IMR-90 (cell line): Measurements from ENCODE around the gene DAGLA. TPM values are rescaled to one million over a fixed set of nuclear protein-coding genes. Genes with fewer than 3 reads are reported as not detected.

ENCODE experiments used
- ATAC-seq: fragments of 200-7000 bp; cut with Tn5 transposase; 2 replicates; pipeline ENCODE4 v1.9.1; 2020; ENCODE audit warnings: low read depth, mild to moderate bottlenecking, moderate library complexity
- BruUV-seq: library from RNA; stranded (reverse); fragments of 400-500 nt; replicated peaks from 2 replicates; lab custom pipeline; 2021; lab: Mats Ljungman, UMichigan
- CTCF ChIA-PET: fragments of 300-600 bp; formaldehyde crosslinking; extraction: SDS; loops from one replicate; lab custom pipeline; 2021; ENCODE audit warnings: antibody characterized with exemption; lab: Yijun Ruan, JAX
- POLR2A ChIA-PET: fragments of 300-600 bp; sonication (Branson Sonifier 250); formaldehyde crosslinking; loops from one replicate; lab custom pipeline; 2022; ENCODE audit warnings: antibody characterized with exemption; ENCODE audit not compliant: unreplicated experiment; lab: Charles Lee
- DNase-seq: peaks from one replicate; pipeline ENCODE4 v3.0.0; 2013
- H2AFZ ChIP-seq: replicated peaks from 2 replicates; pipeline ENCODE3; 2013; ENCODE audit warnings: low read length, mild to moderate bottlenecking; ENCODE audit not compliant: poor library complexity
- H2AK5ac ChIP-seq: 2 replicates; pipeline ENCODE4 v1.6.1; 2013; ENCODE audit warnings: low read depth, low read length, inconsistent platforms
- H2AK9ac ChIP-seq: replicated peaks from 2 replicates; pipeline ENCODE3; 2013; ENCODE audit warnings: mild to moderate bottlenecking, low read depth, low read length, moderate library complexity; ENCODE audit not compliant: poor library complexity
- H2BK120ac ChIP-seq: 2 replicates; pipeline ENCODE4 v1.6.1; 2013; ENCODE audit warnings: low read depth, low read length, inconsistent platforms
- H2BK15ac ChIP-seq: 3 replicates; pipeline ENCODE4 v1.6.1; 2013; ENCODE audit warnings: low read depth, low read length, inconsistent platforms
- H2BK20ac ChIP-seq: 2 replicates; pipeline ENCODE4 v1.6.1; 2013; ENCODE audit warnings: low read depth, mild to moderate bottlenecking, inconsistent platforms, low read length, moderate library complexity
- H2BK5ac ChIP-seq: 2 replicates; pipeline ENCODE4 v1.6.1; 2013; ENCODE audit warnings: mild to moderate bottlenecking, low read depth, low read length, inconsistent platforms; ENCODE audit not compliant: poor library complexity, severe bottlenecking
- H3K14ac ChIP-seq: replicated peaks from 2 replicates; pipeline ENCODE4 v1.6.1; 2013; ENCODE audit warnings: low read depth, low read length, inconsistent platforms
- H3K18ac ChIP-seq: 2 replicates; pipeline ENCODE4 v1.6.1; 2013; ENCODE audit warnings: low read depth, low read length, control low read depth
- H3K23ac ChIP-seq: 2 replicates; pipeline ENCODE4 v1.6.1; 2013; ENCODE audit warnings: low read depth, low read length, inconsistent platforms
- H3K27ac ChIP-seq: 2 replicates; pipeline ENCODE4 v1.5.1; 2013; ENCODE audit warnings: mild to moderate bottlenecking, control low read depth, low read length; ENCODE audit not compliant: insufficient read depth
- H3K27me3 ChIP-seq: 2 replicates; pipeline ENCODE4 v1.6.1; 2013; ENCODE audit warnings: low read length; ENCODE audit not compliant: control insufficient read depth, insufficient read depth
- H3K36me3 ChIP-seq: 2 replicates; pipeline ENCODE4 v1.6.1; 2013; ENCODE audit warnings: low read length, mixed read lengths; ENCODE audit not compliant: control insufficient read depth, insufficient read depth
- H3K4ac ChIP-seq: 2 replicates; pipeline ENCODE4 v1.6.1; 2013; ENCODE audit warnings: low read depth, low read length, inconsistent platforms
- H3K4me1 ChIP-seq: 2 replicates; pipeline ENCODE4 v1.6.1; 2013; ENCODE audit warnings: low read length, mixed read lengths; ENCODE audit not compliant: control insufficient read depth, insufficient read depth
- H3K4me2 ChIP-seq: 2 replicates; pipeline ENCODE4 v1.6.1; 2013; ENCODE audit warnings: low read depth, mild to moderate bottlenecking, control low read depth, low read length, moderate library complexity
- H3K4me3 ChIP-seq: 2 replicates; pipeline ENCODE4 v1.5.1; 2013; ENCODE audit warnings: low read depth, mild to moderate bottlenecking, control low read depth, low read length, moderate library complexity; ENCODE audit not compliant: insufficient read depth
- H3K56ac ChIP-seq: 2 replicates; pipeline ENCODE4 v1.6.1; 2013; ENCODE audit warnings: low read length, inconsistent platforms; ENCODE audit not compliant: insufficient read depth; ENCODE audit errors: extremely low read depth
- H3K79me1 ChIP-seq, 2 experiments: 2 replicates each; pipeline ENCODE4 v1.6.1; 2013; ENCODE audit warnings: low read length in 2 of 2, inconsistent platforms in 1 of 2, low read depth in 1 of 2
- H3K9ac ChIP-seq: 2 replicates; pipeline ENCODE4 v1.6.1; 2013; ENCODE audit warnings: low read depth, low read length, control low read depth
- H3K9me1 ChIP-seq: 2 replicates; pipeline ENCODE4 v1.6.1; 2013; ENCODE audit warnings: low read length, inconsistent platforms; ENCODE audit not compliant: insufficient read depth
- H3K9me3 ChIP-seq: 2 replicates; pipeline ENCODE4 v1.6.1; 2013; ENCODE audit warnings: low read length; ENCODE audit not compliant: control insufficient read depth, insufficient read depth
- H4K20me1 ChIP-seq: 2 replicates; pipeline ENCODE4 v1.6.1; 2013; ENCODE audit warnings: low read length, inconsistent platforms; ENCODE audit not compliant: insufficient read depth
- H4K5ac ChIP-seq: 2 replicates; pipeline ENCODE4 v1.6.1; 2013; ENCODE audit warnings: mild to moderate bottlenecking, low read depth, low read length, control low read depth
- H4K8ac ChIP-seq, 2 experiments: 2 replicates each; pipeline ENCODE4 v1.6.1; 2013; ENCODE audit warnings: low read depth in 2 of 2, low read length in 2 of 2, control low read depth in 1 of 2, inconsistent platforms in 1 of 2
- H4K91ac ChIP-seq: 2 replicates; pipeline ENCODE4 v1.6.1; 2013; ENCODE audit warnings: low read depth, low read length, inconsistent platforms; ENCODE audit not compliant: insufficient read depth
- BHLHE40 ChIP-seq: fragments of 150-350 bp; IDR thresholded peaks from 2 replicates; pipeline ENCODE4 v1.6.1; 2016; ENCODE audit warnings: mild to moderate bottlenecking, low read depth, low read length
- CHD1 ChIP-seq: IDR thresholded peaks from 2 replicates; pipeline ENCODE4 v1.6.1; 2012; ENCODE audit warnings: low read depth, low read length, improper control_type of control experiment
- NFE2L2 ChIP-seq: fragments of 150-350 bp; IDR thresholded peaks from 2 replicates; pipeline ENCODE4 v1.6.1; 2016; ENCODE audit warnings: low read depth, mild to moderate bottlenecking, low read length
- POLR2A ChIP-seq: IDR thresholded peaks from 2 replicates; pipeline ENCODE4 v1.6.1; 2012; ENCODE audit warnings: mild to moderate bottlenecking, low read depth, low read length
- WGBS, 2 experiments: methylation state at CpG; one replicate each; pipeline versions ENCODE4 v1.1.5 to v1.1.7; 2013; ENCODE audit warnings: missing lambda C conversion rate in 2 of 2; ENCODE audit not compliant: insufficient read length in 1 of 2; ENCODE audit errors: extremely low coverage in 2 of 2; 5-methylcytosine and 5-hydroxymethylcytosine counted together
- dilution Hi-C: fragments of 300-500 bp; cut with HindIII; formaldehyde crosslinking; loops from one replicate; pipeline ENCODE4 v1.14.3; 2018; ENCODE audit warnings: low sequenced_read_pairs; ENCODE audit not compliant: unreplicated experiment
- in situ Hi-C: fragments of 300-500 bp; cut with MboI; formaldehyde crosslinking; loops from 3 replicates; pipeline ENCODE4 v1.14.3; 2019; ENCODE audit warnings: low sequenced_read_pairs, inconsistent platforms, mixed read lengths
- intact Hi-C: fragments of 100-400 bp; cut with micrococcal nuclease; formaldehyde crosslinking; loops from 2 replicates; pipeline ENCODE4 v1.10.0; 2022
- polyA plus RNA-seq, 3 experiments: library from polyadenylated mRNA; depleted of rRNA; stranded (reverse); fragments of >200 nt; gene quantifications; 2 replicates each; pipeline ENCODE4 v1.2.3, GENCODE V29; 2012; ENCODE audit warnings: low replicate concordance in 1 of 3
- total RNA-seq: library from RNA; depleted of rRNA; stranded (reverse); fragments of >200 nt; gene quantifications from 2 replicates; pipeline ENCODE4 v1.2.3, GENCODE V29; 2012

The DAGLA gene
- total and polyA plus RNA-seq, 2 of the 4 experiments (the other 2 are of a cell fraction) = 0.90 to 3.8 TPM

- Histone ChIP-seq H3K23ac (no peak overlapping the region; the same call in 1 of the 2 replicates), H3K4ac (no peak overlapping the region), H4K20me1 (0 out of 2 replicates have a peak, but pooled peaks cover 4% of the 10 kb centered on the region), H4K5ac (no peak overlapping the region), H3K4me3 (no peak overlapping the region), H3K27ac (no peak overlapping the region), H3K79me1 (no peaks in the 10 kb centered on the region), H3K9ac (no peak overlapping the region), H3K36me3 (no peaks in the 10 kb centered on the region), H3K9me3 (no peaks in the 10 kb centered on the region), H2BK120ac (no peak overlapping the region), H2BK20ac (no peak overlapping the region), H3K14ac (no peak overlapping the region), H3K4me2 (no peak overlapping the region), H3K27me3 (peaks cover 62% of the 10 kb centered on the region), H2AFZ (no peak overlapping the region), H2BK15ac (no peak overlapping the region), H2AK9ac (no peak overlapping the region), H3K18ac (no peak overlapping the region), H2AK5ac (no peak overlapping the region), H4K8ac (no peak overlapping the region), H4K91ac (no peak overlapping the region), H3K4me1 (peaks cover 4% of the 10 kb centered on the region; the same call in 1 of the 2 replicates), H3K9me1 (peaks cover 2% of the 10 kb centered on the region; the same call in 1 of the 2 replicates), H3K56ac (no peak overlapping the region), H2BK5ac (no peak overlapping the region)
- ChIA-PET POLR2A (no interaction called here), CTCF (interaction anchor here (2.2 kb wide), 1 partner anchor 51 kb away, joined by 6 read pairs; no protein-coding TSS in a partner anchor)
- TF ChIP-seq BHLHE40 = no peak
- no peak for TF ChIP-seq POLR2A
- no peak for TF ChIP-seq CHD1
- no peak for TF ChIP-seq NFE2L2
- ATAC-seq (no peak), DNase-seq (no peak)
- intact Hi-C loops = no loop called here
- dilution Hi-C loops = no loop called here
- 74% methylated on average over 6 of the region's 11 CpGs; no CpG with 5 or more reads in 1 of the 2 experiments for WGBS, 2 experiments
- in situ Hi-C loops = no loop called here
- no TSS peak for BruUV-seq
Measured at GRCh38 chr11:61682906-61683675, 2.9 kb downstream of the DAGLA start.
